ENCODE measurements around the gene CDHR5. TPM values are rescaled to one million over a fixed set of nuclear protein-coding genes. Genes with fewer than 3 reads are reported as not detected.
A peak's percentile ranks its signal among the peaks of the same experiment; 100 is the strongest.
"Not testable (repeated sequence)": the region's sequence is repeated elsewhere in the genome, so short reads cannot be mapped to it uniquely, and the experiment has no call there.

The CDHR5 gene
- total RNA-seq, 4 donors from 2014 or later: not detected

GRCh38 chr11:574632-575312 lies 50.0 kb downstream of the CDHR5 start:
- DNase-seq (ENCODE audit: low spot score in 2 of 2): no peak

GRCh38 chr11:574031-574570 lies 50.7 kb downstream of the CDHR5 start:
- DNase-seq (ENCODE audit: low spot score in 2 of 2); H3K4me3 ChIP-seq (ENCODE audit: low read depth, poor library complexity, severe bottlenecking); intact Hi-C loops (cut with DNase I; ENCODE audit: low total_unique reads): not testable (repeated sequence)
- 49 to 53% methylated on average over 14 of the region's 14 CpGs for WGBS, 2 donors

More at GRCh38 chr11:574632-575312, 50.0 kb downstream of the CDHR5 start:
- WGBS, 2 donors: 24% methylated on average over 24 to 25 of the region's 25 CpGs
- TF ChIP-seq CTCF (IDR thresholded peaks at IDR 0.05): no peak
- TF ChIP-seq POLR2A (IDR thresholded peaks at IDR 0.05): no peak
- intact Hi-C loops (cut with DNase I; ENCODE audit: low total_unique reads): no loop called here
- peak overlapping the region; percentile 44 for H3K4me3 ChIP-seq (ENCODE audit: low read depth, poor library complexity, severe bottlenecking)

GRCh38 chr11:573146-573759 lies 51.5 kb downstream of the CDHR5 start:
- intact Hi-C loops (cut with DNase I; ENCODE audit: low total_unique reads): no loop called here
- TF ChIP-seq POLR2A (IDR thresholded peaks at IDR 0.05): no peak
- no peak for TF ChIP-seq CTCF (IDR thresholded peaks at IDR 0.05)
- H3K4me3 ChIP-seq (ENCODE audit: low read depth, poor library complexity, severe bottlenecking): no peak overlapping the region
- no peak for DNase-seq (ENCODE audit: low spot score in 2 of 2)
- WGBS, 2 donors: 87 to 90% methylated on average over 16 of the region's 16 CpGs

- no peak for TF ChIP-seq CTCF (IDR thresholded peaks at IDR 0.05)
- no peak for TF ChIP-seq POLR2A (IDR thresholded peaks at IDR 0.05)
- no peak for DNase-seq (ENCODE audit: low spot score in 2 of 2)
- H3K4me3 ChIP-seq (ENCODE audit: low read depth, poor library complexity, severe bottlenecking): no peak overlapping the region
- 81 to 89% methylated on average over 6 to 8 of the region's 8 CpGs for WGBS, 2 donors
- intact Hi-C loops (cut with DNase I; ENCODE audit: low total_unique reads): no loop called here
These were observed 53.0 kb downstream of the CDHR5 start for GRCh38 chr11:571802-572185.

- TF ChIP-seq CTCF (IDR thresholded peaks at IDR 0.05) (no peak), POLR2A (IDR thresholded peaks at IDR 0.05) (no peak)
- DNase-seq (ENCODE audit: low spot score in 2 of 2): no peak
- intact Hi-C loops (cut with DNase I; ENCODE audit: low total_unique reads): no loop called here
- H3K4me3 ChIP-seq (ENCODE audit: low read depth, poor library complexity, severe bottlenecking): peak overlapping the region; percentile 68
- WGBS, 2 donors: 22 to 28% methylated on average over 22 to 34 of the region's 36 CpGs
These were observed 55.4 kb downstream of the CDHR5 start for GRCh38 chr11:569158-569885.
